GM12872 (cell line): Measurements from ENCODE around the gene TSHZ3.

Experiments
- CTCF ChIP-seq: IDR thresholded peaks from 3 replicates; pipeline ENCODE4 v1.5.1; 2011; ENCODE audit warnings: low read depth, mild to moderate bottlenecking, low read length, moderate library complexity; ENCODE audit not compliant: insufficient read depth

The TSHZ3 gene

GRCh38 chr19:31286491-31286890 is 62.7 kb downstream of the TSHZ3 start:
- no peak for TF ChIP-seq CTCF

DNA sequence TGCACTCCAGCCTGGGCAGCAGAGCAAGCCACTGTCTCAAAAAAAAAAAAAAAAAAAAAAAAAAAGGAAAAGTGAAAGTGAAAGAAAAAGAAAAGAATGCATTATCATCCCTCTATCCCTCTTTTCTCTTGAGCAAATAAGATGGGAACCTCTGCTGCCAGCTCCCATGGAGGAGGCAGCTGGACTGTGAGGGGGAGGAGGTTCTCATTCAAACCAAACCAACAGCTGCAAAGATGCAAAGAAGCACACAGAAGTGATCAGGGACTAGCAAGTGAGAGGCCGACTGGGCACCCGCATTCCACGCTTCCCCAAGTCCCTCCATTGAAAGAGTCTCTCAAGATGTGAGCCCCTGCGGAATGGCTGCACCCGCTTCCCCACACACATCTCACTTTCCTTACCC is 63.5 kb downstream of the TSHZ3 start:
- TF ChIP-seq CTCF = no peak

DNA sequence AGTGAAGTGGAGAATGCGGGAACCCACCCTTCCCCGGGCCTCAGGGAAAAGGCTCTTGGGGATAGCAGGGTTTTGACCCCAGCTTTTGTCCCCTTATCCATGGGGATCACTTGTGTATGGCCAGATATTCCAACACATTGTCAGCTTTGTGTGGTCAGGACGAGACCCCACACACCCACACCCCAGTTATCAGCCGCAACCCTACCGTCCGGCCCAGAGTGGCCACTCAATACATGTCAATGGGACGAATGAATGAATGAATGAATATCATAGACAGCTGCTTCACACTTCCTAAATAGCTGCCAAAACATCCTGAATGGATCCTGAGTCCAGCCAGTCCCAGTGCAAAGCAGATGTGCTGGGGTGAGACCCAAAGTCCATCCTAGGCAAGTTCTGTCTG is 64.6 kb downstream of the TSHZ3 start:
- no peak for TF ChIP-seq CTCF

DNA sequence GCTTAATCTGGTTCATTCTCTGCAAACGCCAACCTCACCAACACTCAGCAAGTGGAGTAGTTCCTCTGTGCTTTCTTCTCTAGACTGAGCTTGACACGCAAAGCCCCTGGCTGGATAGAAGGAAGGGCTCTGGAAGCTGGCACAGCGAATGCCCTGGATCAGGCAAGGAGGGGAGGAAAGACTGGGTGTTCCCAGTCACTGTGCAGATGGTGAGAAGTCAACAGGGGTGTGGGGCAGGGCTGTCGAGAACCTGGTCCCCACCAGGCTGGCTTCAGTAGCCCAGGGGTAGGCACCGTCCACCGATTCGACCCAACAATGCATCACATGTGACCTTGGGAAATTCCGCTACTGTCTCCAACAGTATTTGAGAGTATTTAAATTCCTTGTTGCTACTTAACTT is 65.5 kb downstream of the TSHZ3 start:
- no peak for TF ChIP-seq CTCF

DNA sequence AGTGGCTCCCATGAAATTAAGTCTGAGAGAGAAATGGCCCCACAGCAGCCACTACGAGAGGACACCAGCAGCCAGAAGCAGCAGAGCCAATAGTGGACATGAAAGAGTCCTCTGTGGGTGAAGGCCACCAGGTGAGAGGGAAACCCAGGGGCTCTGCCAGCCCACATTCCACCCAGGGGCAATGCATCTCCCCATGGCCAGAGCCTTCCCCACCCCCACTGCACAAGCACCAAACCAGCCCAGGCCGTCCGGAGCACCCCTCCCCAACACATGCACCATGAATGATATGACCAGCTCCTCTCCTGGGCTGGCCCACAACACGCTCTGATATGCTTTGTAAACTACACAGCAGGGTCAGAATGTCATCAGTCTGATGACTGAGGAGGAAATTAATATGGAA is 66.9 kb downstream of the TSHZ3 start:
- no peak for TF ChIP-seq CTCF

GRCh38 chr19:31280287-31281006 is 68.8 kb downstream of the TSHZ3 start:
- no peak for TF ChIP-seq CTCF

DNA sequence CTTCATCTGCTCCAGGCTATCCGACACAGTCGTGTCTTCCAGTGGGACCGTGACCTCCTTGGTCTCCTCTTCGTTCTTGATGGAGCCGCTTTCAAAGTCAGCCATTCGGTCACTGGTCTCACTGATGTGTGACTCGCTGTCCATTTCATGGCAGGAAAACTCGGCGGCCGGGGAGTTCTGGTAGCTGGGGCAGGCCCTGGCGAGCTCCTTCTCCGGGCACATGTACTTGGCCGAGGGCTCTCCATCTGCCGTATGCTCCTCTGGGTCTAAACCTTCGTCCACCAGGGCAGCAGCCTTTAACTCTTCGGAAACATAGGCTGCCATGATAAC is 69.8 kb downstream of the TSHZ3 start:
- no peak for TF ChIP-seq CTCF
